GM12891 (cell line): ENCODE data around the gene ACAA1.

Experiments
- DNase-seq: peaks from one replicate; pipeline ENCODE4 v3.0.0; 2011; ENCODE audit warnings: low spot score; ENCODE audit not compliant: insufficient read length
- FAIRE-seq: peaks from 2 replicates; lab custom pipeline; 2011; peaks lifted over from hg19 to GRCh38; lab: Jason Lieb, UNC
- PAX5 ChIP-seq: IDR thresholded peaks from 2 replicates; pipeline ENCODE4 v1.6.1; 2011; ENCODE audit warnings: low read length, moderate library complexity, mild to moderate bottlenecking; ENCODE audit not compliant: insufficient read depth, severe bottlenecking
- POLR2A ChIP-seq: IDR thresholded peaks from 2 replicates; pipeline ENCODE4 v1.6.1; 2011; ENCODE audit warnings: low read depth, low read length, control low read depth
- POLR2AphosphoS5 ChIP-seq: IDR thresholded peaks from 2 replicates; pipeline ENCODE4 v1.6.1; 2011; ENCODE audit warnings: low read depth, low read length, control low read depth
- POU2F2 ChIP-seq: IDR thresholded peaks from 2 replicates; pipeline ENCODE4 v1.6.1; 2011; ENCODE audit warnings: low read depth, mild to moderate bottlenecking, control low read depth, low read length, moderate library complexity
- SPI1 ChIP-seq: IDR thresholded peaks from 2 replicates; pipeline ENCODE4 v1.6.1; 2011; ENCODE audit warnings: low read depth, low read length, control low read depth
- TAF1 ChIP-seq: IDR thresholded peaks from 2 replicates; pipeline ENCODE4 v1.6.1; 2011; ENCODE audit warnings: low read depth, low read length, control low read depth

Gene ACAA1

DNA sequence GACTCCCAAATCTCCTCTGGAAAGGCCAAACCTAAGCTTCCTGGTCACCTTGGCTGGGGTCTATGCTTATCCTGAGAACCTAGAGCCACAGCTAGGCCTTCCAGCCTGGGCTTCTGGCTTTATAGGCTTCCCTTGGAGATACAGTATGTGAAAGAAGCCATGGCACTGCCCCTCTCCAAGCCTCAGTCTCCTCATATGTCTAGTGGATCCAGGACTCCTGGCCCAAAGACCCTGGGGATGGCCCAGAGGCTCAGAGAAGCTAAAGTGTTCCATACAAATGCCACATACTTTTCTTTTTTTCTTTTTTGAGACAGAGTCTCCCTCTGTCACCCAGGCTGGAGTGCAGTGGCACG, 8.6 kb downstream of the ACAA1 start:
- TF ChIP-seq POLR2AphosphoS5: no peak
- TF ChIP-seq POLR2A: no peak
- no peak for TF ChIP-seq SPI1
- no peak for TF ChIP-seq TAF1
- no peak for TF ChIP-seq POU2F2
- TF ChIP-seq PAX5: no peak
- no peak for FAIRE-seq
- no peak for DNase-seq

DNA sequence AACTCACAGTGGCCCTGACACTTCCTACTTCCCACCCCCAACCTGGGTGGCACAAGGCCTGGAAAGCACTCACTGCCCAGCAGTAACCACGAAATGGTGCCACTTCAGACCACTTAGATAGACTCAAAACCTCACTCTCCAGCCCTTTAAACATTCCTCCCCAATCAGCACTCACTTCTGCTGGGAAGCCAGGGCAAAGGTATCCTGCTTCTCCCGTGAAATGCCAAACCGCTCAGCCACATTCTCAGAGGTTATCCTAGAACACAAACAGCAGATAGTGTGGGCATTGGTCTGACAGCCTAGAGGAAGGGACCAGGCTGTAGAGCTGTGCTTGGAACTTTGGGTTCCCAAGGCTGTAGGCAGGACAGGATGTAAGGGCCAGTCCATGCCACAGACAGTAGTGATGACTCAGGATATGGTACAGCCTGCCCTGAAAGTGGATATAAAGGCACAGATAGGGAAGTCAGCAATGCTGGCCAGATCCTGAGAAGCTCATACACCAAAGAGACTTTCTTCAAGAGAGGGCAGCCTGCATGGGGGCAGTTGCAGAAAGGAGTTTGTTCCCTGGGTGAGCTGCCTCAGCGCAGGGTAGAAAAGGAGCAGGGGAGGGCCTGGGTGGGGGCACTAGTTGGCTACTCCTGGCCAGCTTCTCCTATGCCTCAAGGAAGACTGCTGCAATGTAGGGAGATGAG, 9.2 kb downstream of the ACAA1 start:
- FAIRE-seq: no peak
- no peak for TF ChIP-seq POLR2AphosphoS5
- no peak for TF ChIP-seq POLR2A
- no peak for TF ChIP-seq SPI1
- TF ChIP-seq POU2F2: no peak
- TF ChIP-seq TAF1: no peak
- no peak for TF ChIP-seq PAX5
- no peak for DNase-seq

DNA sequence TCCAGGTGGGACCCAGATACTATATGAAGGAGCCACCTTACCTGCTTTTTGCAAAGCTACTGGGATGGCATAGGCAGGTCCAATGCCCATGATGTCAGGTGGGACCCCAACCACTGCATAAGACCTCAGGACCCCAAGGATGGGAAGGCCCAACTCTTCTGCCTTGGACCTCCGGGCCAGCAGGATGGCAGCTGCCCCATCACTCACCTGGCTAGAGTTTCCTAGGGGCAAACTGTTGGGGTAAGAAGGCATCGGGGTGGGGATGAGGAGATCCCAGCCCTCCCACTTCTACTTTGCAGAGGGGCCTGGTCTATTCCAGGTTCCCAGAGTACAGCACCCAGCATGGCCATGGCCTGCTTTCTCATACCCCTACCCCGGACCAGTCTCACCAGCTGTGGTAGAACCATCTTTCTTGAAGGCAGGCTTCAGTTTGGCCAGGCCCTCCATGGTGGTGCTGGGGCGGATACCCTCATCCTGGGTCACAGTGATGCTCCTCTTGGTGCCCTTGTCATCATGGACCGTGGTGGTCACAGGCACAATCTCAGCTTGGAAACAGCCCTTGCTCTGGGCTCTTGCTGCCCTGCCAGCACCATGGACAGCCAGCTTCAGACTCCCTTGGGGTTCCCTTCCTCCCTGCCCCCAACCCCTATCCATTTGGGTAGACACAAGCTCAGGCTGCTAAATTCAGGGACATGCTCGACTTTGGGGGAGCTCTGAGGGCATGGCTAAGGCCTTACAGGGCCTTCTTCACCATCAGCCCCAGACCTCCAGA, 10.6 kb downstream of the ACAA1 start:
- no peak for DNase-seq
- TF ChIP-seq PAX5 (no peak), POU2F2 (no peak), SPI1 (no peak), TAF1 (no peak), POLR2A (no peak)
- FAIRE-seq: no peak

DNA sequence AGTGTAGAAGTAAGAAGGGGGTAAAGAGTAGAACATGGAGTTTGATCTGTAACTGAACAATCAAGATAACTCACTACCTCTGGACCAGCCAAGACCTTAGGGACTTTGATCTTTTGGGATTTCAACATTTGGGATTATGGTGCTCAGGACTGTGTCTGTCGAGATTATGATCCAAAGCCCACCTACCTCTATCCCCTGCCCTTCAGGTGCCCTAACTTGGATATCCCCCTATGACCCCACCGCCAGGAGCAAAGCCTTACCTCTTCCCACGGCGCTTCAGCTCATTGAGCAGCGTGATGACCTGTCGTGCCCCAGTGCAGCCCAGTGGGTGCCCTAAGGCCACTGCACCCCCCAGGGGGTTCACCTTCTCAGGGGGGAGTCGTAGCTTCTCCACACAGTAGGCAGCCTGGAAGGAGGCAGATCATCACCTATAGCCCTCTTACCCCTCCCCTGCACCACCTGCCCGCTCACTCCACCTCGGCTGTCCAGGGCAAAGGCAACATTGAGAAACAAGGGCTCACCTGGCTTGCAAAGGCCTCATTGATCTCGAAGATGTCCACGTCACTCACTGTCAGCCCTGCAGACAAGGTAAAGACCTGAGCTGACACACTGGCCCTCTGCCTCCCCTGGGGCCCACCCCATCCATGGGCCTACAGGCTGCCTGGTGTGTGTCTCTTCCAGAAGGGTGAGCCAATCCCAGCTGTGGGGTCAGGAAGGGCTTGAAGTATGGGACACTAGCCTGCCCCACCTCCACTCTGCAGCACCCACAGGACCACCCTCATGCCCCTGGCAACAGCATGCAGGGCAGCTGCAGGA, 11.4 kb downstream of the ACAA1 start:
- DNase-seq (no peak), FAIRE-seq (no peak)
- no peak for TF ChIP-seq PAX5
- no peak for TF ChIP-seq POU2F2
- TF ChIP-seq POLR2AphosphoS5: no peak
- TF ChIP-seq TAF1: no peak
- no peak for TF ChIP-seq POLR2A
- TF ChIP-seq SPI1: no peak

DNA sequence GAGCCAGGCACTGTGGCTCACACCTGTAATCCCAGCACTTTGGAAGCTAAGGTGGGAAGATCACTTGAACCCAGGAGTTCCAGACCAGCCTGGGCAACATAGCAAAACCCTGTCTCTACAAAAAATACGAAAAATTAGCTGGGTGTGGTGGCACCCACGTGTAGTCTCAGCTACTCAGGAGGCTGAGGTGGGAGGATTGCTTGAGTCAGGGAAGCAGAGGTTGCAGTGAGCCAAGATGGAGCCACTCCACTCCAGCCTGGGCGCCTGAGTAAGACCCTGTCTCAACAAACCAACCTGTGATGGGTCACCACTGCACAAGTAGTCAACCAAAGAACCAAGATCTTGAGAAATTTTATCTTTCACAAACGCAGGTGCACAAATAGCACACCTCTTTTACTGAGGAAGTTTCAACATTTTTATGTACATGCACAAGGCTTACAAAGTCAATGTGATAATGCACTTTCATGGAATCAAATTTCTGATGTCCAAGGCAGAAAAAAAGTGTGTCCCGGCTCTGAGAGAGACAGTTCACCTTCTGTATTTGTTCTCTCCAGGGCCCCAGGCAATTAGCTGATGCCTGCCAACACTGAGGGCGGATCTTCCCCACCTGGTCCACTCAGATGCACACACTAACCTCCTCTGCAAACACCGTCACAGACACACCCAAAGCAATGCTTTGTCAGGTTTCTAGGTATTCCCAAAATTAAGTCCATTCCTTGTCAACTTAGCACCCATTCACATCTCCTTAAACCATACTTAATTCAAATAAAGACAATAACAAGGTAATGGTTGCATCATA, 12.4 kb downstream of the ACAA1 start:
- TF ChIP-seq POLR2A (no peak), TAF1 (no peak), PAX5 (no peak), SPI1 (no peak), POU2F2 (no peak), POLR2AphosphoS5 (no peak)
- no peak for DNase-seq
- no peak for FAIRE-seq

DNA sequence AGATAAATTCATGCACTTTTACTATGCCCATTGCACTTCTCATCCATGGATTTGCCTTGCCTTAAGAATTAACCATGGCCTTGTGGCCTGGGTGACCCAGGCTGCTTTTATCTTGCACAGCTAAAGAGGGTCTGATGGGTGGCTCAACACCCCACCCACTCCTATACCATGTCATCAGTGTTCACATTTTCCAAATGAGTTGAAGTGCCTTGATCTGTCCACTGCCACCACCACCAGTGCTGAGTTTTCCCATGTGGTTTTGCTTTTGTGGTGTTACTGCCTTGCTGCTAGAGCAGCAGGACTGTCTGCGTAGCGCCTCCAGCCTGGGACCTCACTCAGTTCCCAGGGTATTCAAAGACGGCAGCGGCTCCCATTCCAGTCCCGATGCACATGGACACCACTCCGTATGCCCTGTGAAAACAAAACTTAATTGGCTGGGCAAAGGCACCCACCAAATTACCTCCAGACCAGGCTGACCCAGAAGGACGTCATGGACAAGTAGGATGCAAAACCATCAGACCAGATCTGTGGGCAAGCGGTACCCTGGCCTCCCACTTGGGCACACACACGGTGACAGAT, 14.1 kb downstream of the ACAA1 start:
- TF ChIP-seq POLR2A (no peak), TAF1 (no peak), SPI1 (no peak), POLR2AphosphoS5 (no peak), PAX5 (no peak), POU2F2 (no peak)
- FAIRE-seq (no peak), DNase-seq (no peak)

DNA sequence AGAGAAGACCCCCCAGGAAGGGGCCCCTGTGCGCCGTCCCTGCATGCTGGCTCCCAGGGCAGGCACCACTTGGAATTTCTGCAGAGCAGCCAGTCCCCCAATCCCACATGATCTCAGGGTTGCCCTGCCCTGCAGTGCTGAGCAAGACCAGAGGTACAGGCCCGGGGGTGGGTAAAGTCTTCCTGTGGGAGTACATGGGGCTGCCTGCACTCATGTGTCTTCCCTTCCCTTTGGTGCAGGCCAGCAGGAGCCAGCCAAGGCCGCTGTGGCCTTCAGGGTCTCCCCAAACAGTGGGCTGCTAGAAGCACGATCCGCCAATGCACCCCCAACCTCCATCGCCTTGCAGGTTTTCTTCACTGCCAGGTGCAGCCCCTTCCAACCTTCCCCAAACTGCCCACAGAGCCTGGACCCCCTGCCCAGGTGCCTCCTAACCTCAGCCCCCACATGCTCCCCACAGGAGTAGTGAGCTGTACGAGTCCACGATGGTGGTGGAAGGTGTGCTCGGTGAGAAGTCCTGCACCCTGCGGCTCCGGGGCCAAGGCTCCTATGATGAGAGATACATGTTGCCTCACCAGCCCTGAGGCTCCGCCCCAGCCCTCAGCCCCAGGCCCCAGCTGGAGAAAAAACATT, 15.0 kb downstream of the ACAA1 start:
- DNase-seq: no peak
- FAIRE-seq: no peak
- TF ChIP-seq POU2F2 (no peak), POLR2AphosphoS5 (no peak), TAF1 (no peak), PAX5 (no peak), POLR2A (no peak), SPI1 (no peak)

DNA sequence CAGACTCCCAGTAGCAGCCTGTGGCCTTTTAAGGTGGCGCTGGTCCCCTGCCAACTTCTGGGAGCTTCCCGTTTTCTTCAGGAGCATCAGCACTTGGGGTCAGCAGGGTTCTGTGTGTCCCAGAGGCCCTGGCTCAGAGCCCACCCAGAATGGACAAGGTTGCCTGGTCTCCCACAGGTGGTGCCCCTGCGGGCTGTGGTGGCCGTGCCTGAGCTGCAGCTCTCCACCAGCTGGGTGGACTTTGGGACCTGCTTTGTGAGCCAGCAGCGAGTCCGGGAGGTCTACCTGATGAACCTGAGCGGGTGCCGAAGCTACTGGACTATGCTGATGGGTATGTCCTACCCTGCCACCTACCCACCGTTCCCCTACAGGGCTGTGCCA, 15.5 kb downstream of the ACAA1 start:
- TF ChIP-seq POU2F2 (no peak), SPI1 (no peak), POLR2AphosphoS5 (no peak), TAF1 (no peak)
- FAIRE-seq: no peak
- no peak for DNase-seq
